ENCODE data around the gene TRAPPC3L.

DNA sequence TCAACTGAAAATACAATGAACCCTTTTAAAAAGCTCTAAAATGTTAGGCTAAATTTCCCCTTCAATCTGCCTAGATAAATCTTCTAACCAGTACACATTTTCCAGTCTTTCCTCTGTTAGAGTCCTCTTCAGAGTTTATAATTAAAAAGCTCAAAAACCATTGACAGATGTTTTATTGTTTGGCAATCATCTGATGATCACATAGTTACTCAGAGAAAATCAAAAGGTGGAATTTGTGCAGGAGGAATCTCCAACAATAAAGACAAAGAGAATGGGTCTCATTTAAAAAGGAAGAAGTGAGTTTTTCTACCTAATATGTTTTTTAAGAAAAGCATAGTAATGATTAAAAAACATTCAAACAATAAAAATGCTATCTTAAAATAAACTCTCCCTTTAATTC lies 3.1 kb downstream of the TRAPPC3L start:
- TF ChIP-seq, protein P1, sequence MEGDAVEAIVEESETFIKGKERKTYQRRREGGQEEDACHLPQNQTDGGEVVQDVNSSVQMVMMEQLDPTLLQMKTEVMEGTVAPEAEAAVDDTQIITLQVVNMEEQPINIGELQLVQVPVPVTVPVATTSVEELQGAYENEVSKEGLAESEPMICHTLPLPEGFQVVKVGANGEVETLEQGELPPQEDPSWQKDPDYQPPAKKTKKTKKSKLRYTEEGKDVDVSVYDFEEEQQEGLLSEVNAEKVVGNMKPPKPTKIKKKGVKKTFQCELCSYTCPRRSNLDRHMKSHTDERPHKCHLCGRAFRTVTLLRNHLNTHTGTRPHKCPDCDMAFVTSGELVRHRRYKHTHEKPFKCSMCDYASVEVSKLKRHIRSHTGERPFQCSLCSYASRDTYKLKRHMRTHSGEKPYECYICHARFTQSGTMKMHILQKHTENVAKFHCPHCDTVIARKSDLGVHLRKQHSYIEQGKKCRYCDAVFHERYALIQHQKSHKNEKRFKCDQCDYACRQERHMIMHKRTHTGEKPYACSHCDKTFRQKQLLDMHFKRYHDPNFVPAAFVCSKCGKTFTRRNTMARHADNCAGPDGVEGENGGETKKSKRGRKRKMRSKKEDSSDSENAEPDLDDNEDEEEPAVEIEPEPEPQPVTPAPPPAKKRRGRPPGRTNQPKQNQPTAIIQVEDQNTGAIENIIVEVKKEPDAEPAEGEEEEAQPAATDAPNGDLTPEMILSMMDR (IDR thresholded peaks at IDR 0.05), result no peak
- TF ChIP-seq POLR2A (IDR thresholded peaks at IDR 0.05), result no peak
